ENCODE measurements around the gene TTLL7.

Gene TTLL7

GRCh38 chr1:83896299-83896698, 102.6 kb downstream of the TTLL7 start:
- no peak for TF ChIP-seq EZH2 (optimal IDR thresholded peaks at IDR 0.05; ENCODE audit: low read depth, low read length)
- TF ChIP-seq CTCF (IDR thresholded peaks at IDR 0.05; ENCODE audit: low read length), result no peak
- no peak for TF ChIP-seq EZH2phosphoT487 (IDR thresholded peaks at IDR 0.05; ENCODE audit: low read length)

GRCh38 chr1:83889707-83890106, 109.2 kb downstream of the TTLL7 start:
- Histone ChIP-seq H3K9me3 (replicated peaks; ENCODE audit: insufficient read depth, low read length) (no peaks in the 10 kb centered on the region), H3K36me3 (replicated peaks; ENCODE audit: insufficient read depth, low read length) (no peaks in the 10 kb centered on the region), H3K27me3 (replicated peaks; ENCODE audit: insufficient read depth, low read length) (no peaks in the 10 kb centered on the region), H4K20me1 (ENCODE audit: insufficient read depth, low read length) (no peaks in the 10 kb centered on the region), H3K4me2 (ENCODE audit: low read depth, low read length) (no peak overlapping the region), H3F3A (ENCODE audit: insufficient read depth, low read length) (no peaks in the 10 kb centered on the region), H2AFZ (ENCODE audit: low read length) (no peak overlapping the region), H3K9ac (ENCODE audit: low read length) (no peak overlapping the region), H3K27ac (ENCODE audit: low read length) (no peak overlapping the region), H3K79me2 (ENCODE audit: low read length) (no peaks in the 10 kb centered on the region), H3K4me3 (ENCODE audit: low read length) (no peak overlapping the region), H3K4me1 (ENCODE audit: low read length) (no peaks in the 10 kb centered on the region), H3K9me2 (replicated peaks; ENCODE audit: insufficient read depth, low read length) (no peaks in the 10 kb centered on the region)
- TF ChIP-seq EZH2phosphoT487 (IDR thresholded peaks at IDR 0.05; ENCODE audit: low read length) (no peak), CTCF (IDR thresholded peaks at IDR 0.05; ENCODE audit: low read length) (no peak), EZH2 (optimal IDR thresholded peaks at IDR 0.05; ENCODE audit: low read depth, low read length) (no peak)
- no peak for DNase-seq

More at GRCh38 chr1:83896299-83896698, 102.6 kb downstream of the TTLL7 start:
- H3K27me3 ChIP-seq (replicated peaks; ENCODE audit: insufficient read depth, low read length), result no peaks in the 10 kb centered on the region
- H3K9me2 ChIP-seq (replicated peaks; ENCODE audit: insufficient read depth, low read length), result no peaks in the 10 kb centered on the region
- H3K79me2 ChIP-seq (ENCODE audit: low read length), result no peaks in the 10 kb centered on the region
- H3K36me3 ChIP-seq (replicated peaks; ENCODE audit: insufficient read depth, low read length), result no peaks in the 10 kb centered on the region
- no peak for DNase-seq
- H3K9me3 ChIP-seq (replicated peaks; ENCODE audit: insufficient read depth, low read length), result no peaks in the 10 kb centered on the region
- no peak overlapping the region for H3K4me2 ChIP-seq (ENCODE audit: low read depth, low read length)
- H3K4me3 ChIP-seq (ENCODE audit: low read length), result no peak overlapping the region
- H4K20me1 ChIP-seq (ENCODE audit: insufficient read depth, low read length), result no peaks in the 10 kb centered on the region
- H3K27ac ChIP-seq (ENCODE audit: low read length), result no peak overlapping the region
- no peak overlapping the region for H3K9ac ChIP-seq (ENCODE audit: low read length)
- H2AFZ ChIP-seq (ENCODE audit: low read length), result no peak overlapping the region
- no peaks in the 10 kb centered on the region for H3F3A ChIP-seq (ENCODE audit: insufficient read depth, low read length)
- H3K4me1 ChIP-seq (ENCODE audit: low read length), result no peaks in the 10 kb centered on the region

GRCh38 chr1:83887483-83887882, 111.4 kb downstream of the TTLL7 start:
- TF ChIP-seq CTCF (IDR thresholded peaks at IDR 0.05; ENCODE audit: low read length) (no peak), EZH2phosphoT487 (IDR thresholded peaks at IDR 0.05; ENCODE audit: low read length) (no peak), EZH2 (optimal IDR thresholded peaks at IDR 0.05; ENCODE audit: low read depth, low read length) (no peak)
- Histone ChIP-seq H3K9me3 (replicated peaks; ENCODE audit: insufficient read depth, low read length) (no peaks in the 10 kb centered on the region), H3K36me3 (replicated peaks; ENCODE audit: insufficient read depth, low read length) (no peaks in the 10 kb centered on the region), H4K20me1 (ENCODE audit: insufficient read depth, low read length) (no peaks in the 10 kb centered on the region), H3K79me2 (ENCODE audit: low read length) (no peaks in the 10 kb centered on the region), H3F3A (ENCODE audit: insufficient read depth, low read length) (no peaks in the 10 kb centered on the region), H3K9ac (ENCODE audit: low read length) (no peak overlapping the region), H3K4me1 (ENCODE audit: low read length) (no peaks in the 10 kb centered on the region), H3K27me3 (replicated peaks; ENCODE audit: insufficient read depth, low read length) (no peaks in the 10 kb centered on the region), H3K4me3 (ENCODE audit: low read length) (no peak overlapping the region), H3K4me2 (ENCODE audit: low read depth, low read length) (no peak overlapping the region), H3K27ac (ENCODE audit: low read length) (no peak overlapping the region), H3K9me2 (replicated peaks; ENCODE audit: insufficient read depth, low read length) (no peaks in the 10 kb centered on the region), H2AFZ (ENCODE audit: low read length) (no peak overlapping the region)
- no peak for DNase-seq
